ENCODE measurements around the gene BLOC1S1.

Gene BLOC1S1

DNA sequence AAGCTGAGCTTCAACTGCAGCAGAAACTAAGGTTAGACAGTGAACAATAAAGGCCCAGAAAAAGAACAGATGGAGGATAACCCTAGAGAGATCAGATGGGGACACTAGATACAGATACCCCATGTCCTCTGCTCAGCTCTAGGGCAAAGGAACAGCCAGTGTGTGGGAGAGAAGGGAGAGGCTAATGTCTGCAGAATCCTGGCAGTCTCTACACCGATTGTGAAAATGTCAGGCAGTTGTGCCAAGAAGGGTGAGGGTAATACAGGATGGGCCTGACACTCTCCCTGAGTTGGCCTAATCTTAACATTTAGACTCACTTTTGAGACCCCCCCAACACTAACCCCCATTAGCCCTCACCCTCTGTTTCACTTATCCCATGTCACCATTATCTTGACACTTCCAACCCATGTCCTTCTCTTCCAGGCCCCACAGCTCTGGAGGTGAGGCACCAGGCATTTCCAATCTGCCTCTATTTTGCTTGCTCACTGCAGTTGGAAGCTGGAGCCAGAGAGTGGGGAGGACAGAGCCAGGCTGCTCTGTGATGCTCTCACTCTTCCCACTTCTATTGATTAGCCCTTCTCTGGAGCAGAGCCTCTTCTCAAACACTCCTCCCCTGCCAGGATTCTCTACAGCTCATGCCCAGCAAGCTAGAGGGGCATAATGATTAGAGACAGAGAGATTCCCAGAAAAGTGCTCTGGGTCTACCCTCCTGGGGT, 3.0 kb upstream of the BLOC1S1 start:
- no peak for DNase-seq

DNA sequence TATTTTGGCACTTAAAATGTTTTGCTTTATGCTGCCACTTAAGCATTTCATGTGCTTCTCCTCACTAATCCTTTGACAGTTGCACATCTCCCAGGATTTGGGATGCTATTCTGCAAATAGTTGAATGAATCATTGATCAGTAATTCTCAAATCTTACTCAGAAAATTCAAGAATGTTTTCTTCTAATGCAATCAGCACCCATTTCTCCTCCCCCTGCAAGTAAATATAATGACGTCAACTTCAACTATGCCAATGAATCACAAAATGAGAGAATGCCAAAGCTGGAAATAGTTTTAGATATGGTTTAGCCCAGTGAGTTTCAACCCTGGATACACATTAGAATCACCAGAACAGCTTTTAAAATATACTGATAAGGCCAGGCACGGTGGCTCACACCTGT, 2.1 kb upstream of the BLOC1S1 start:
- no peak for DNase-seq

DNA sequence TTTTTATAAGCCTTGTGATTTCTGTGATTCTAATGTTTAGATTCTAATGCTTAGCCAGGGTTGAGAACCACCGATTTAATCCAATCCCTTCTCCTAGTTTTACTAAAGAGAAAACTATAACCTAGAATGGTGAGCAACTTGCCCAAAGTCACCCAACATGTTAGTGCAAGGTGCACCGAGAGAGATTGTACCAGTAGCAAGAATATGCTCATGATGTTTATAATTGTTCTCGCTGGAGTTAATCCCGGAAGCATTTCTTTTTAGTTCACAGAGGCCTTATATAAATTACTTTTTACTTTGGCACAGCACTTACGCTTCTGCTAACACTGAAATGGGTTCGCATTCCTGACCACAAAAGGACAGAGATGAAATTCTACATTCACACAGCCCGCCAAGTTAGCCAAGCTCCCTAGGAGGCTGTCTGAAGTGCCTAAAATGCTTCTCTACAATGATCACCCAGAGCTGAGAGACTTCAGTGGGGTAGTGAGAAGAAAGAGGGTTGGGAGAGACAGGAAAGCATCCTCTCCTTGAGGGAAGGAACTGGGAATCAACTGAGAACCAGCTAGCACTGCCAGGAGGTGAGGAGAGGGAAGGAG, 579 bp upstream of the BLOC1S1 start:
- DNase-seq: no peak

DNA sequence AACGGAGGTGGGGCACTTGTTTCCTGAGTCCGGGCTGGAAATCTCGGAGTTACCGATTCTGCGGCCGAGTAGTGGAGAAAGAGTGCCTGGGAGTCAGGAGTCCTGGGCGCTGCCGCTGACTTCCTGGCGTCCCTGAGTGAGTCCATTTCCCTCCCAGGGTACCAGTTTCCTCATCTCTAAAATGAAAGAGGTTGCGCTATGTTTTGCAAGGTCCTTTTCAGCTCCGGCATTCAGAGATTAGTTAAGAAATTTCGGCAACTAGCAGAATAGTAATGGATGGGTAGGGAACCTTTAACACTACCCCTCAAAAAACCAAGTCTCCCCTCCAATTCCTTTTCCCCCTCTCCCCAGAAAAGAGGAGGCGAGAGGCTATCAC, 724 bp downstream of the BLOC1S1 start:
- no peak for DNase-seq

DNA sequence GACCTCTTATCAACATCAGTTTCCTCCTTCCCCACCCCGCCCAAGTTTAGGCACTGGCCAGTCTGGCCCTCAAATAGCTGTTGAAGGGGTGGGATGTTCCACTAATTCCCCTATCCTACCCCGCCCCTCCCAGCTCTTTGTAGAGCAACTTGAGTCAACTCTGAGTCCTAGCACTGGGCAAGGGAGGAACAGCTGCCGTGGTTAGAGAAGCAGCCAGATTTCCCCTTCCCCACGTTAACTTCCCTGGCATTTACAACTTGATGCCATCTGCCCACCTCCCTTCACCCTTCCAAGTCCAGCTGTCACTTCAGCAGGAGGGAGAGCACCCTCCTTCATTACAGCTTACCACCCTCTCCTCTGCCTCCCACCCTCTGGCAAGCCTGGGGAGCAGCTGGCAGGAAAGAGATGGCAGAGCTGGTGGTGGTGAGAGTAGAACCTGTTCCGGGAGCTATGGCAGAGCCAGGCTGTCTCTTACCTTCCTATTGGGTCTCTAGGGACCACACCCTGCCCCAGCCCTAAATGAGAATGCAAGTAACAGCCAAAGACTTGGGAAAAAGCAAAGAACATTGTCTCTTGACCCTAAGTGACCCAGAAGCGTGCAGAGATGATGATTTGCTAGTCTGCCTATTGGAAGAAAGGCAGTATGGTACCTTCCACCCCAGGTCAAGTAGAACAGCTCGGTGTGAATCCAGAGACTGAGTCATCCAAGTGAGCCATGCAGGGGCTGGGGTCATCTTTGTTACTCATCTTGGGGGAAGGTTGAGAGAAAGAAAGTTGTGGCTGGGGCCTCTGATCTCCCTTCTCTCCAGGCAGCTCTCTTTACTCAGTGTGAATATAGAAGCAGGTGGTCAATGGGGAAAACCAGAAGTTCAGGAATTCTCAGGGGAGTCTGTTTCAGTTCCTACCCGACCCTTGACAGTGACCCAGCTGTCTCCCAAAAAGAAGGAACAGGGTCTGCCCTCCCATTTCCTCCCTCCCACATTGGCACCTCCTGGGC, 1.5 kb downstream of the BLOC1S1 start:
- no peak for DNase-seq

DNA sequence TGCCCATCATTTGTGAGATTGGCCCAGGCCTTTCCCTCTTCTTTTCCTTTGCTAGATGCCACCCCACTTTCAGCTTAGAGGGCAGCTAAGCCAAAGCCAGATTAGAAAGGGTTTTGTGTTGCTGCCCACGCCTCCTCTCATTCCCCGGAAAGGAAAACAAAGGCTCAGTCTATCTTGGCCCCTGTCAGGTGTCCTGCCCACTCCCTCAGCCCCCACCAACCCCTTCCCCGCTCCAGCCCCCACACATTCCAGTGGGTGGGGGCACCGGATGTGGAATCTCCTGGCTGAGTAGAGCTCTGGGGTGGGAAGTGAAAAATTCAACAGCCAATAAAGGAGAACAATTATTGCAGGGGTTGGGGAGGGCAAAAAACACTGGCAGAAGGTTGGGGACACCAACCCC, 2.2 kb downstream of the BLOC1S1 start:
- DNase-seq: no peak

DNA sequence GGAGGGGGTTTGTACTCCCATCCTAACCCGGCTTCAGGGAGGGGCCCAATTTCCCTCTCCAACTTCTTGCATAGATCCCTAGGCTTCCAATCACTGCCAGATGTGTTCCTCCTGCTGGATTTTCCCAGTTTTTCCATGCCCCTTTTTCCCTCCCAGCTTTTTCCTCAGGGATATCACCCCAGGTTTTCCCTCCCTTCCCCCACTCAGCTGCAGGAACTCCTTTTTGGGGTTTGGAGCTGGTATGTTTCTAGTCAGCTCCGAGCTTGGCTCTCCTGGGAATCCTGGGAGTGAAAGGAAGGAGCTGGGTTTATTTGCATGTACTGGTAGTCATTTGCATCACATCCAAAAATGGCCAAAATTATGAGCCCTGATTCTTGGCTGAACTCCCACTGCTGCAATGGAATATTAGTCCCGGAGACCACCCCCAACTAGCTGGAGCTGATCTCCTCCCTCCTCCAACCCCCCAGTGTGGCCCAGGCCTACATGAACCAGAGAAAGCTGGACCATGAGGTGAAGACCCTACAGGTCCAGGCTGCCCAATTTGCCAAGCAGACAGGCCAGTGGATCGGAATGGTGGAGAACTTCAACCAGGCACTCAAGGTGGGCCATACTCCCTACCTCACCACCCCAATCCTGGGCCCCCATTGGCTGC, 2.9 kb downstream of the BLOC1S1 start:
- no peak for DNase-seq

DNA sequence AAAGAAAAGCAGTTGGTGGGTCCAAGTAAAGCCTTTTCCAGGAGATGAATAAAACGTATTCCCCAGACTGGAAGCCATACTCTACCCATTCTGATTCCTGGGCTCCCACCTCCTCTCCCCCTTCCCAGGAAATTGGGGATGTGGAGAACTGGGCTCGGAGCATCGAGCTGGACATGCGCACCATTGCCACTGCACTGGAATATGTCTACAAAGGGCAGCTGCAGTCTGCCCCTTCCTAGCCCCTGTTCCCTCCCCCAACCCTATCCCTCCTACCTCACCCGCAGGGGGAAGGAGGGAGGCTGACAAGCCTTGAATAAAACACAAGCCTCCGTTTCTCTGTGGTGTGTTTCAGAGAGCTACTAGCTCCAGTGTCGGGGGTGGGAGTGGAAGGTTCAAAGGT, 3.5 kb downstream of the BLOC1S1 start:
- DNase-seq: no peak

DNA sequence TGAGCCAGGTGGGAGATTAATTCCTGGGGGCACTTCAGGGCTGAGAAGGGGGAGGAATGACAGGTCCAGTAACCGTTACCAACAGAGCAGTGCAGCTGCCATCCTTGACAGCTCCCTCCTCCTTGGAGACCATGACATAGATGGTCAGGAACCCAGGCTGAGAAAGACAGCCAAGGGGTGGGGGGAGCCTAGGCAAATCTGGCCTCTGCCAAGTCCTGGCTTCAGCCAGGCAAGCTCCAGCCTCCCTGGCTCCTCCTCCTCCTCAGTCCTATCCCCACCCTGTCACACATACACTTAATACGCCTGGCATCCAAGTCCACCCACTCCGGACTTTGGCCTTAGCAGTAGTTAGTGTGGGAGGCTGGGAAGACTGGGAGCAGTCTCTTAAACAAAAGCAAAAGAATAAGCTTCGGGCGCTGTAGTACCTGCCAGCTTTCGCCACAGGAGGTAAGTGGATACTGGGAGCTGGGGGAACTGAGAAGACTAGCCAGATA, 4.3 kb downstream of the BLOC1S1 start, which contains the start of gene RDH5:
RDH5 (plus strand) TSS at position 323 of the 494 bp plus-strand sequence. CDS start 792 bp downstream, outside the sequence.
- DNase-seq: no peak

DNA sequence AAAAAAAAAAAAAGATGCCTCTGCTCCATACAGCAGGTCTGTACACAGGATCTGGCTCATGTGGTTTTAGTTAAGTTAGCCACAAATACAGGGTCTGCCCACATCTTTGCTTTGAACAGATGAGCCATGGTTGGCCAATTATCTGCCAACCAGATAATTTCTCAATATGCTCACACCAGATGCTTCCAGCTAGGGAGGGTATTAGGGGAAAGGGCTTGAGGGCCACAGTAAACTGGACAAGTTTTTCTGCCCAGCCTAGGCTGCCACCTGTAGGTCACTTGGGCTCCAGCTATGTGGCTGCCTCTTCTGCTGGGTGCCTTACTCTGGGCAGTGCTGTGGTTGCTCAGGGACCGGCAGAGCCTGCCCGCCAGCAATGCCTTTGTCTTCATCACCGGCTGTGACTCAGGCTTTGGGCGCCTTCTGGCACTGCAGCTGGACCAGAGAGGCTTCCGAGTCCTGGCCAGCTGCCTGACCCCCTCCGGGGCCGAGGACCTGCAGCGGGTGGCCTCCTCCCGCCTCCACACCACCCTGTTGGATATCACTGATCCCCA, 5.1 kb downstream of the BLOC1S1 start:
- DNase-seq: no peak

DNA sequence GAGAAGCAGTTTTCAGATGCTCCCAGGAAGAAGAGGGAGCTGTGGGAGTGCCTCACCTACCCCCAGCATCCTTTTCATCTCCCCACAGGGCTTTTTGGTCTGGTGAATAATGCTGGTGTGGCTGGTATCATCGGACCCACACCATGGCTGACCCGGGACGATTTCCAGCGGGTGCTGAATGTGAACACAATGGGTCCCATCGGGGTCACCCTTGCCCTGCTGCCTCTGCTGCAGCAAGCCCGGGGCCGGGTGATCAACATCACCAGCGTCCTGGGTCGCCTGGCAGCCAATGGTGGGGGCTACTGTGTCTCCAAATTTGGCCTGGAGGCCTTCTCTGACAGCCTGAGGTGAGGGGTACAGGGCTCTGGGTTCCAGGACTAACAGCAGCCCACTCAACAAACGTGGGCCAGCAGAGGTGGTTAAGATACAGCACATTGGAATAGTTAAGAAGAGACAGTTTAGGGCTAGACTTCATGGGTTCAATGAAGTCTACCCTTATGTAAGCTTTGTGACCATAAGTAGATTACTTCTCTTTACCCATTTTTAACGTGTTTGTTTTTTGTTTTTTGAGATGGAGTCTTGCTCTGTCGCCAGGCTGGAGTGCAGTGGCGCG, 5.9 kb downstream of the BLOC1S1 start:
- DNase-seq: no peak

DNA sequence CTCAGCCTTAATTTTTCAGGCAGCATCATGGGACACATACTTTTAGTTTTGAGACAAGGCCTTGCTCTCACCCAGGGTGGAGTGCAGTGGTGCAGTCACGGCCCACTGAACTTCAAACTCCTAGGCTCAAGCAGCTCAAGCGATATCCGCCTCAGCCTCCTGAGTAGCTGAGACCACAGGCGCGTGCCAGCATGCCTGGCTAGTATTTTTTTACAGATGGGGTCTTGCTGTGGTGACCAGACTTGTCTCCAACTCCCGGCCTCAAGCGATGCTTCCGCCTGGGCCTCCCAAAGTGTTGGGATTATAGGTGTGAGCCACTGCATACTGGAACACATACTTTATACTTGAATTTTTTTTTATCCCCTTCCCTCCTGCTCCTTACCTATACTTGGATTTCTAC, 7.1 kb downstream of the BLOC1S1 start:
- DNase-seq: no peak

DNA sequence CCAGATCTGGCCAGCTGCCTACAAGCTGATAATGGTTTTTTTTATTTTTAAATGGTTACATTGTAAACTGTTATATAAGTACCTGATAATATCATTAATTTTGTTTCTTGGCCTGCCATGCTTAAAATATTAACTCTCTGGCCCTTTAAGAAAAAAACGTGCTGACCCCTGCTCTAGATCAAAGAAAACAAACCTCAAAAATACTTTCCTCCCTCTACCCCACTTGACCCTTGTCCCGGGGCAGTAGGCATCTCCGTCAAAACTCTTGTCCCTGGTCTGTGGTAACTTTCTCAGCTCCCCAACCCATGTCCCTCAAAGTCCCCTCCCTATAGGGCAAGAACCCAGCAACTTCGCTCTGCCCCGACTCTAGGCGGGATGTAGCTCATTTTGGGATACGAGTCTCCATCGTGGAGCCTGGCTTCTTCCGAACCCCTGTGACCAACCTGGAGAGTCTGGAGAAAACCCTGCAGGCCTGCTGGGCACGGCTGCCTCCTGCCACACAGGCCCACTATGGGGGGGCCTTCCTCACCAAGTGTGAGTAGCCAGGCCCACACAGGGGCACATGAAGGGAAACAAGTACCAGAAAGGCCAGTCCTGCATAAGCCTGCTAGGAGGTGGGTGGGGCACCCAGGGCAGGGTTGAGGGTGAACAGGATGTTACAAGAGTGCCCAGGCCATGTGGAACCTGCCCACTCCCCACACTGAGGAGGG, 7.8 kb downstream of the BLOC1S1 start:
- no peak for DNase-seq

DNA sequence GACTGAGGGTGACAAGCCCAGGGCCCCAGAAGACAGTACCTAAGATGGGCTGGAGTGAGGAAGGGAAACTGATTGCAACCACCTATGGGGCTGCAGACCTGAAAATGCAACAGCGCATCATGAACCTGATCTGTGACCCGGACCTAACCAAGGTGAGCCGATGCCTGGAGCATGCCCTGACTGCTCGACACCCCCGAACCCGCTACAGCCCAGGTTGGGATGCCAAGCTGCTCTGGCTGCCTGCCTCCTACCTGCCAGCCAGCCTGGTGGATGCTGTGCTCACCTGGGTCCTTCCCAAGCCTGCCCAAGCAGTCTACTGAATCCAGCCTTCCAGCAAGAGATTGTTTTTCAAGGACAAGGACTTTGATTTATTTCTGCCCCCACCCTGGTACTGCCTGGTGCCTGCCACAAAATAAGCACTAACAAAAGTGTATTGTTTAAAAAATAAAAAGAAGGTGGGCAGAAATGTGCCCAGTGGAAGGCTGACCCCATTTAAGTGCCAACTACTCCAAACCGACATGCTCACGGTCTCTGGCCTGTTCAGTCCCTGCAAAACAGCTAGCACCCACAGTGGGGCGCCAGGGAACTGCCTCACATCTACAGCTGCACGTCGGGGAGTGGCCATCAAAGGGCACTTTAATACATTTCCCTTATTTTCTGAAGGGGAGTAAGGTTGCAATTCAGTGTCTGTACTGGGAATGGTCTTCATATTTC, 8.5 kb downstream of the BLOC1S1 start:
- DNase-seq: no peak

DNA sequence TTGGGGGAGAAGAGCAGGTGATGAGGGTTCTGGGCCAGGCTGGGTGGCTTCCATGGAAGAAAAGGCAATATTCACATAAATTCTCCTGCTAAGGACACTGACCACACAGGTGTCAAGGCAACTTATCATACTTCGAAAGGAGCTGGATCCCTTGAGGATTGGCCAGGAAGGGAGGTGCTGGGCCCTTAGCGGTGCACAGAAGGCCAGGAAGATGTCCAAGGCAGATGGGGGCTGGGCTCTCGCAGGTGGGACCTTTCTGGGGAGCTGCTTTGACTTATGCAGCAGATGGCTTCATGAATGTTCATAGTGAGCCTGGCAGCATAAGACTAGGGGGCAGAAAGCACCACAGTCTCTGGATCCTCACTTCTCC, 9.1 kb downstream of the BLOC1S1 start:
- no peak for DNase-seq

DNA sequence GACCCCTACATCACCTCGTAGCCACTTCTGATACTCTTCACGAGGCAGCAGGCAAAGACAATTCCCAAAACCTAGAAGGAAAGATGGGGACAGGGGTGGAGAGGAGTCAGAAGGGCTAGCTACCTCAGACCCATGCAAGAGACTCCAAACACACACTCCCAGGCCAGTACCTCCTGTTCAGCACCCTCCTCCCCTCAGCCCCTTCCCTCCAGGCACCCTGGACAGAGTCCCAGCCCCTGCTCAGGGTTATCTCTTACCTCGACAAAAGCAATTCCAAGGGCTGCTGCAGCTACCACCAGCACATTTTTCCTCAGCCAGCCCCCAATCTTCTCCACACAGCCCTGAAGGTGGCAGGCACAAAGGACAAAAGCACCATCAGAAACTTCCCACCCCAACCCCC, 9.7 kb downstream of the BLOC1S1 start:
- DNase-seq: no peak

DNA sequence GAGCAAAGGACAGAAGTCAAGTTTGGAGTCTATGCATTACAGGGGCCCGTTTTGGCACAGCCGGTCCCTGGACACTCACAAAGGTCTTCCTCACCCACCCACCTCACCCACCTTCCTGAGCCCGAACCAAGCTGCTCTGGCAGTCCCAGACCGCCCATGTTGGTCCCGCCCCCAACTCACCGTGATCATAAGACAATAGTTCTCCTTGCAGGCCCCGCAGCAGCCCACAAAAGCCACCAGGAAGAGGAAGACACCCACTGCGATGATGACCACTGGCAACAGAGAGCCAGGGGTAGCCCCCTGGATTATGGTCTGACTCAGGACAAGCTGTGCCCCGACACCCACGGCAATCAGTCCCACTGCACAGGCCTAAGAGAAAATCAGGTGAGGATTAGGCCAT, 11.1 kb downstream of the BLOC1S1 start:
- no peak for DNase-seq

DNA sequence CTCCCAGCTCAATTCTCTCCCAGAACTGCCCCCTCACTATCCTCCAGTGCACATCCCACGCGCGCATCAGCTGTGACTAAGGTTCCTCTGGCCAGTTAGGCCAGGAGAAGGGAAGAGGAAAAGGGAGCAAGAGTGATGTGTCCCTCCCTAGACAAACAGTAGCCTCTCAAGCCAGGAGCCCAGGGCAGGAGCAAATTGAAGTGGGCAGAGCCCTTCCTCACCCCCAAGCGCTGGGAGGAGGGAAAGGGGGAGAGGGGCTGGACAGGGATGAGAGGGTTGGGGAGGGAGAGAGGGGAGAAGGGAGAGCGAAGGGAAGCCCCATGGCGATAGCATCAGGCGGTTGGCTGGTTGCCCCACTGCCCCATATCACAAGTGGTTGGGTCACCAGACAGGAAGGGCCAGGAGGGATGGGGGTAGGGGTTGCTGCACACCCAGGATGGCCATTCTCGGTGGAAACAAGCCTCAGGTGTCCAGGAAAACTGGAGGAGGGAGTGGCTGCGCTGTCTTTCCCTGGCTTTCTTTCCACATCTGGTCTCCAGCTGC, 11.9 kb downstream of the BLOC1S1 start:
- DNase-seq: no peak

DNA sequence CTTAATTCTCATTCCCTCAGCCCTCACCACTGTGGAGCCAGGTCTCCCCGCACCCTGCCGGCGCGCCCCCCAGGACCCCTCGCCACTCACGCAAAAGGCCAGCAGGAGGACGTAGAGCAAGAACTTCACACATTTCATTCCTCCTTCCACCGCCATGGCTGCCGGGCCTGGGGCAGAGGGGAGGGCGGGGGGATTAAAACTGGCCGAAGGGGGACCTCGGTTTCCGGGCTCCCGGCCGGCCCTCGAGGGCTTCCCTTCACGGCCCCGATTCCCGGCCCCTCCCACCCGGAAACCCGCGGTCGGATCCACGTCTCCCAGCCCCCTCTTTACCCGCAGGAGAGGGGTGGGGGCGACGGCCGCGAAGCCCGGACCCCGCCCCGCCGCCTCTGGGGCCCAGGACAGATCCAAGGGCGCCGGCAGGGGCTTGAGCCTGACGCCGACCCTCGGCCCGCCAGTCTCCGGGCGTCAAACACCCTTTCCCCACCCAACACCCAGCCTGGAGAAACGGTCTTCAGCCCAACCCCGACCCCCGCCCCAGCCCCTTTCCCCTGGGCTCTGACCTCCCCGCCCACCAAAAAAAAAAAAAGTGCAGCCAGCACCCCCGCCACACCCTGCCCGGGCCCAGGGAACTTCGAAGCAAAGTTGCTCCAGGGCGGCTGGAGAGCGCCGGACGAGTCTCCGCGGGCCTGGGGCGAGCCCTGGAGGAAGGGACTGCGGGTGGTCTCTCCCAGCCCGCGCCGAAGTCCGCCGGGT, 12.5 kb downstream of the BLOC1S1 start:
- DNase-seq: no peak
